Neural progenitor cell (in vitro differentiated cells): Measurements from ENCODE around the gene SYT5.

Source experiments
- CTCF ChIP-seq: fragments of 200-600 bp; sonication (generic); IDR thresholded peaks from 2 replicates; pipeline ENCODE4 v1.5.1; 2017; ENCODE audit warnings: antibody characterized with exemption, mild to moderate bottlenecking
- EZH2 ChIP-seq: fragments of 200-600 bp; sonication (generic); IDR thresholded peaks from 2 replicates; pipeline ENCODE4 v1.6.1; 2017; ENCODE audit warnings: antibody characterized with exemption, mild to moderate bottlenecking, moderate library complexity

GRCh38 chr19:55228015-55228391 lies 47.9 kb upstream of the SYT5 start:
- TF ChIP-seq CTCF (no peak), EZH2 (no peak)
